ENCODE measurements around the gene RASSF1. TPM values are rescaled to one million over a fixed set of nuclear protein-coding genes. Genes with fewer than 3 reads are reported as not detected.

The RASSF1 gene
- total and polyA plus RNA-seq, 2 of the 13 experiments (the other 11 are each of a cell fraction or from before 2014, with no cell fraction given), result 10.2 to 27.5 TPM

DNA sequence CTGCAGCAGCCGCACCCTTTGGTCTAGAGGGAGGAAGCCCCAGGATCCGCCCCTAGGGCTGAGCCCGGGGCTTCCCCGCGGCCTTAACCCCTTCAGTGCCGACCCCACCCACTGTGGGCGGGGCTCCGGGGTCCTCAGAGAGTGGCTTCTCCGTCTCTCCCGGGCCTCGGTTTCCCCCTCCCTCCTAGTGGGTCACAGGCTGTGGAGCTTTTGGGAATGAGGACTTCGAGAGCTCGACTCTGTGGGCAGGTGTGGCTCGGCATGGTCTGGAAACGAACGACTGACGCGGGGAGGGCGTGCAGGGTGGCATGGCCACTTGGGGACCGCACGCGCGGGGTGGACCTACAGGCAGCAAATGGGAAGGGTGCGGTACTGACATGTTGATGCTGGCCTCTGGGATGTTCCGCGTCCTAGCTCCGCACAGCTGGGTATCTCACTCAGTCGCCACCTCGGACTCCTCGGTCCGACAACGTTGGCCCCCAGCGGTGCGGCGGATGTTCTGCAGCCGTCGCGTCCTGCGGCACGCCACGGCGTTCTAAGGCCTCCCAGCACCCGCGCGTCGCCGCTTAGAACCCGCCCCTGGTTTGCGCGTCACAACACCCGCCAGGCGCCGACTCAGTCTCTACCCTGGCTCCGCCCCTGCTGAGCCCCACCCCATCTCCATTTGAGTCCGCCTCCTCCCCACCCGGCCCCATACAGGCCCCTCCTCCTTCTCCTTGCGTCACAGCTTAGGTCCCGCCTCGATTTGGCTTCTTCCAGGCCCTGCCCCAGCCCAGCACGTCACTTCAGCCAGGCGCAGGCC is 41.6 kb downstream of the RASSF1 start, which contains the start of the genes HYAL3 and NAA80 (continued):
- TF ChIP-seq TERF1 (CRISPR knock-in tag; IDR thresholded peaks at IDR 0.05), result no peak
- TF ChIP-seq, protein P1, sequence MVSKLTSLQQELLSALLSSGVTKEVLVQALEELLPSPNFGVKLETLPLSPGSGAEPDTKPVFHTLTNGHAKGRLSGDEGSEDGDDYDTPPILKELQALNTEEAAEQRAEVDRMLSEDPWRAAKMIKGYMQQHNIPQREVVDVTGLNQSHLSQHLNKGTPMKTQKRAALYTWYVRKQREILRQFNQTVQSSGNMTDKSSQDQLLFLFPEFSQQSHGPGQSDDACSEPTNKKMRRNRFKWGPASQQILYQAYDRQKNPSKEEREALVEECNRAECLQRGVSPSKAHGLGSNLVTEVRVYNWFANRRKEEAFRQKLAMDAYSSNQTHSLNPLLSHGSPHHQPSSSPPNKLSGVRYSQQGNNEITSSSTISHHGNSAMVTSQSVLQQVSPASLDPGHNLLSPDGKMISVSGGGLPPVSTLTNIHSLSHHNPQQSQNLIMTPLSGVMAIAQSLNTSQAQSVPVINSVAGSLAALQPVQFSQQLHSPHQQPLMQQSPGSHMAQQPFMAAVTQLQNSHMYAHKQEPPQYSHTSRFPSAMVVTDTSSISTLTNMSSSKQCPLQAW (CRISPR knock-in tag; IDR thresholded peaks at IDR 0.05), result peak; percentile 24; the same call in 1 of the 2 replicates
- TF ChIP-seq HIVEP1 (CRISPR knock-in tag; IDR thresholded peaks at IDR 0.05), result peak; percentile 99
- peak in 1 of 2 experiments; percentile 79; a peak in 2 of 4 replicates for TF ChIP-seq POLR2A (IDR thresholded peaks at IDR 0.05; ENCODE audit: insufficient read depth in 1 of 2, low read depth in 2 of 2, low read length in 2 of 2)
- TF ChIP-seq SNAPC4 (CRISPR knock-in tag; IDR thresholded peaks at IDR 0.05), result no peak
- peak; percentile 84; the same call in 1 of the 2 replicates for TF ChIP-seq NFKB2 (CRISPR knock-in tag; IDR thresholded peaks at IDR 0.05; ENCODE audit: borderline replicate concordance)
- TF ChIP-seq, protein P2, sequence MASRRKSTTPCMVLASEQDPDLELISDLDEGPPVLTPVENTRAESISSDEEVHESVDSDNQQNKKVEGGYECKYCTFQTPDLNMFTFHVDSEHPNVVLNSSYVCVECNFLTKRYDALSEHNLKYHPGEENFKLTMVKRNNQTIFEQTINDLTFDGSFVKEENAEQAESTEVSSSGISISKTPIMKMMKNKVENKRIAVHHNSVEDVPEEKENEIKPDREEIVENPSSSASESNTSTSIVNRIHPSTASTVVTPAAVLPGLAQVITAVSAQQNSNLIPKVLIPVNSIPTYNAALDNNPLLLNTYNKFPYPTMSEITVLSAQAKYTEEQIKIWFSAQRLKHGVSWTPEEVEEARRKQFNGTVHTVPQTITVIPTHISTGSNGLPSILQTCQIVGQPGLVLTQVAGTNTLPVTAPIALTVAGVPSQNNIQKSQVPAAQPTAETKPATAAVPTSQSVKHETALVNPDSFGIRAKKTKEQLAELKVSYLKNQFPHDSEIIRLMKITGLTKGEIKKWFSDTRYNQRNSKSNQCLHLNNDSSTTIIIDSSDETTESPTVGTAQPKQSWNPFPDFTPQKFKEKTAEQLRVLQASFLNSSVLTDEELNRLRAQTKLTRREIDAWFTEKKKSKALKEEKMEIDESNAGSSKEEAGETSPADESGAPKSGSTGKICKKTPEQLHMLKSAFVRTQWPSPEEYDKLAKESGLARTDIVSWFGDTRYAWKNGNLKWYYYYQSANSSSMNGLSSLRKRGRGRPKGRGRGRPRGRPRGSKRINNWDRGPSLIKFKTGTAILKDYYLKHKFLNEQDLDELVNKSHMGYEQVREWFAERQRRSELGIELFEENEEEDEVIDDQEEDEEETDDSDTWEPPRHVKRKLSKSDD (CRISPR knock-in tag; IDR thresholded peaks at IDR 0.05; ENCODE audit: low read depth), result peak; percentile 90
- TF ChIP-seq CBFB (CRISPR knock-in tag; IDR thresholded peaks at IDR 0.05), result peak; percentile 78
- peak; percentile 63; the same call in 1 of the 2 replicates for TF ChIP-seq ZNF747 (CRISPR knock-in tag; IDR thresholded peaks at IDR 0.05; ENCODE audit: borderline replicate concordance)
- TF ChIP-seq, protein P3, sequence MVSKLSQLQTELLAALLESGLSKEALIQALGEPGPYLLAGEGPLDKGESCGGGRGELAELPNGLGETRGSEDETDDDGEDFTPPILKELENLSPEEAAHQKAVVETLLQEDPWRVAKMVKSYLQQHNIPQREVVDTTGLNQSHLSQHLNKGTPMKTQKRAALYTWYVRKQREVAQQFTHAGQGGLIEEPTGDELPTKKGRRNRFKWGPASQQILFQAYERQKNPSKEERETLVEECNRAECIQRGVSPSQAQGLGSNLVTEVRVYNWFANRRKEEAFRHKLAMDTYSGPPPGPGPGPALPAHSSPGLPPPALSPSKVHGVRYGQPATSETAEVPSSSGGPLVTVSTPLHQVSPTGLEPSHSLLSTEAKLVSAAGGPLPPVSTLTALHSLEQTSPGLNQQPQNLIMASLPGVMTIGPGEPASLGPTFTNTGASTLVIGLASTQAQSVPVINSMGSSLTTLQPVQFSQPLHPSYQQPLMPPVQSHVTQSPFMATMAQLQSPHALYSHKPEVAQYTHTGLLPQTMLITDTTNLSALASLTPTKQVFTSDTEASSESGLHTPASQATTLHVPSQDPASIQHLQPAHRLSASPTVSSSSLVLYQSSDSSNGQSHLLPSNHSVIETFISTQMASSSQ (IDR thresholded peaks at IDR 0.05; ENCODE audit: low read depth), result no peak; the same call in 1 of the 2 replicates
- TF ChIP-seq, protein P3 (CRISPR knock-in tag; IDR thresholded peaks at IDR 0.05; ENCODE audit: borderline replicate concordance), result 0 out of 2 replicates have a peak, but pooled peaks have one; percentile 45
- TF ChIP-seq HOXD1 (CRISPR knock-in tag; IDR thresholded peaks at IDR 0.05), result peak; percentile 84
- TF ChIP-seq KMT2A (CRISPR knock-in tag; IDR thresholded peaks at IDR 0.05), result peak; percentile 40; the same call in 1 of the 2 replicates
